Measurements from ENCODE around the gene MT4.
"Not testable (repeated sequence)": the region's sequence is repeated elsewhere in the genome, so short reads cannot be mapped to it uniquely, and the experiment has no call there.

Gene MT4

GRCh38 chr16:56576585-56577299 lies 11.9 kb downstream of the MT4 start:
- Histone ChIP-seq H3K4me1 (ENCODE audit: control insufficient read depth, insufficient read depth, low read length) (no peaks in the 10 kb centered on the region), H3K36me3 (ENCODE audit: control insufficient read depth in 2 of 2, insufficient read depth in 1 of 2, low read length in 2 of 2) (no peaks in the 10 kb centered on the region), H3K4me3 (ENCODE audit: low read depth, low read length) (no peak overlapping the region), H3K27ac (ENCODE audit: extremely low read depth, low read depth, low read length) (no peak overlapping the region), H3K9me3 (ENCODE audit: control insufficient read depth, insufficient read depth, low read depth, low read length) (no peaks in the 10 kb centered on the region)
- ChIA-PET POLR2A (no interaction called here), CTCF (interaction anchor here (0.6 to 3.6 kb wide), 41 partner anchors 9 to 685 kb away, joined by 3 to 66 read pairs (median 4); partner anchors contain the start of genes MT1A, MT2A and MT3)
- TF ChIP-seq, protein P1, sequence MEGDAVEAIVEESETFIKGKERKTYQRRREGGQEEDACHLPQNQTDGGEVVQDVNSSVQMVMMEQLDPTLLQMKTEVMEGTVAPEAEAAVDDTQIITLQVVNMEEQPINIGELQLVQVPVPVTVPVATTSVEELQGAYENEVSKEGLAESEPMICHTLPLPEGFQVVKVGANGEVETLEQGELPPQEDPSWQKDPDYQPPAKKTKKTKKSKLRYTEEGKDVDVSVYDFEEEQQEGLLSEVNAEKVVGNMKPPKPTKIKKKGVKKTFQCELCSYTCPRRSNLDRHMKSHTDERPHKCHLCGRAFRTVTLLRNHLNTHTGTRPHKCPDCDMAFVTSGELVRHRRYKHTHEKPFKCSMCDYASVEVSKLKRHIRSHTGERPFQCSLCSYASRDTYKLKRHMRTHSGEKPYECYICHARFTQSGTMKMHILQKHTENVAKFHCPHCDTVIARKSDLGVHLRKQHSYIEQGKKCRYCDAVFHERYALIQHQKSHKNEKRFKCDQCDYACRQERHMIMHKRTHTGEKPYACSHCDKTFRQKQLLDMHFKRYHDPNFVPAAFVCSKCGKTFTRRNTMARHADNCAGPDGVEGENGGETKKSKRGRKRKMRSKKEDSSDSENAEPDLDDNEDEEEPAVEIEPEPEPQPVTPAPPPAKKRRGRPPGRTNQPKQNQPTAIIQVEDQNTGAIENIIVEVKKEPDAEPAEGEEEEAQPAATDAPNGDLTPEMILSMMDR (tag by site-specific recombination; IDR thresholded peaks at IDR 0.05) = peak; percentile 37; the same call in 1 of the 2 replicates
- TF ChIP-seq KLF9 (tag by site-specific recombination; IDR thresholded peaks at IDR 0.05; ENCODE audit: low read depth) (peak; percentile 71), ZNF654 (tag by site-specific recombination; IDR thresholded peaks at IDR 0.05; ENCODE audit: low read depth) (peak; percentile 64), SP3 (tag by site-specific recombination; IDR thresholded peaks at IDR 0.05) (peak; percentile 27; the same call in 1 of the 2 replicates), KLF1 (tag by site-specific recombination; IDR thresholded peaks at IDR 0.05) (peak; percentile 60), ZNF529 (tag by site-specific recombination; IDR thresholded peaks at IDR 0.05; ENCODE audit: insufficient replicate concordance) (no peak), ZNF791 (tag by site-specific recombination; IDR thresholded peaks at IDR 0.05) (no peak)

GRCh38 chr16:56577300-56577625 lies 12.4 kb downstream of the MT4 start:
- Histone ChIP-seq H3K36me3 (ENCODE audit: control insufficient read depth in 2 of 2, insufficient read depth in 1 of 2, low read length in 2 of 2) (no peaks in the 10 kb centered on the region), H3K4me1 (ENCODE audit: control insufficient read depth, insufficient read depth, low read length) (no peaks in the 10 kb centered on the region), H3K4me3 (ENCODE audit: low read depth, low read length) (no peak overlapping the region), H3K27ac (ENCODE audit: extremely low read depth, low read depth, low read length) (no peak overlapping the region), H3K9me3 (ENCODE audit: control insufficient read depth, insufficient read depth, low read depth, low read length) (no peaks in the 10 kb centered on the region)
- CTCF ChIA-PET = interaction anchor here (0.6 to 3.6 kb wide), 32 partner anchors 9 to 595 kb away, joined by 3 to 66 read pairs (median 4); partner anchors contain the start of genes MT1A and MT2A
- POLR2A ChIA-PET = no interaction called here
- TF ChIP-seq ZNF701 (tag by site-specific recombination; IDR thresholded peaks at IDR 0.05) = no peak
- TF ChIP-seq ZNF311 (tag by site-specific recombination; IDR thresholded peaks at IDR 0.05; ENCODE audit: borderline replicate concordance) = no peak
- TF ChIP-seq ZNF48 (tag by site-specific recombination; IDR thresholded peaks at IDR 0.05) = no peak
- TF ChIP-seq SETDB1 (IDR thresholded peaks at IDR 0.05; ENCODE audit: insufficient read length, low read length) = no peak
- no peak for TF ChIP-seq ZNF341 (tag by site-specific recombination; IDR thresholded peaks at IDR 0.05; ENCODE audit: low read depth)
- no peak for TF ChIP-seq ZNF747 (tag by site-specific recombination; IDR thresholded peaks at IDR 0.05)
- TF ChIP-seq YY1 (tag by site-specific recombination; IDR thresholded peaks at IDR 0.05) = no peak
- TF ChIP-seq ZNF571 (tag by site-specific recombination; IDR thresholded peaks at IDR 0.05) = no peak
- TF ChIP-seq ZNF426 (tag by site-specific recombination; IDR thresholded peaks at IDR 0.05) = no peak
- no peak for TF ChIP-seq ZNF404 (tag by site-specific recombination; IDR thresholded peaks at IDR 0.05)
- no peak for TF ChIP-seq ZNF175 (tag by site-specific recombination; IDR thresholded peaks at IDR 0.05)
- TF ChIP-seq IKZF3 (tag by site-specific recombination; IDR thresholded peaks at IDR 0.05) = no peak
- no peak for TF ChIP-seq ZNF596 (tag by site-specific recombination; IDR thresholded peaks at IDR 0.05)

DNA sequence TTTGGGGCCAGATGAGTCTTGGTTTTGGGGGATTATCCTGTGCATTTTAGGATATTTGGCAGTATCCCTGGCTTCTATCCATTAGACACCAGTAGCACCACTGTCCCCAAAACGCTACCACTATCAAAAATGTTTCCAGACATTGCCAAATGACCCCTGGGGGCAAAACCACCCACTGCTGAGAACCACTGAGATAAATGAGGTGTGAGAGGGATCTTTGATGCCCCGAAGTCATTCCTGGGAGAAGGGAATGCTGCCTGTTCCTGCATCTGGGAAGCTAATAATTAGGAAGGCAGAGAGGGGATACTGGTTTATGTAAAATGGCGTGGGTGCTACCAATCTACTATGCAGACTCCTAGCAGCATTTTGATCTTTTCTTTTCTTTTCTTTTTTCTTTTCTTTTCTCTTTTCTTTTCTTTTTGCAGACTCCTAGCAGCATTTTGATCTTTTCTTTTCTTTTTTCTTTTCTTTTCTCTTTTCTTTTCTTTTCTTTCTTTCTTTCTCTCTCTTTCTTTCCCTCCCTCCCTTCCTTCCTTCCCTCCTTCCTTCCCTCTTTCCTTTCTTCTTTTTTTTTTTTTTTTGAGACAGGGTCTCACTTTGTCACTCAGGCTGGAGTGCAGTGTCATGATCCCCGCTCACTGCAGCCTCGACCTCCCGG lies 15.6 kb downstream of the MT4 start:
- no peak overlapping the region for H3K27ac ChIP-seq (ENCODE audit: extremely low read depth, low read depth, low read length)
- H3K9me3 ChIP-seq (ENCODE audit: control insufficient read depth, insufficient read depth, low read depth, low read length) = no peaks in the 10 kb centered on the region
- H3K4me3 ChIP-seq (ENCODE audit: low read depth, low read length) = no peak overlapping the region
- ChIA-PET POLR2A (no interaction called here), CTCF (interaction anchor here (0.7 to 1.3 kb wide), 2 partner anchors 20 to 27 kb away, joined by 3 read pairs; no protein-coding TSS in a partner anchor)
- no peaks in the 10 kb centered on the region for H3K4me1 ChIP-seq (ENCODE audit: control insufficient read depth, insufficient read depth, low read length)
- TF ChIP-seq ZBTB20 (tag by site-specific recombination; IDR thresholded peaks at IDR 0.05) (no peak), ZNF366 (tag by site-specific recombination; conservative IDR thresholded peaks at IDR 0.05) (peak; percentile 79)
- H3K36me3 ChIP-seq (ENCODE audit: control insufficient read depth in 2 of 2, insufficient read depth in 1 of 2, low read length in 2 of 2) = no peaks in the 10 kb centered on the region

GRCh38 chr16:56582911-56583310 lies 18.0 kb downstream of the MT4 start:
- H3K4me1 ChIP-seq (ENCODE audit: control insufficient read depth, insufficient read depth, low read length); H3K27ac ChIP-seq (ENCODE audit: extremely low read depth, low read depth, low read length); H3K4me3 ChIP-seq (ENCODE audit: low read depth, low read length); H3K9me3 ChIP-seq (ENCODE audit: control insufficient read depth, insufficient read depth, low read depth, low read length); H3K36me3 ChIP-seq (ENCODE audit: control insufficient read depth in 2 of 2, insufficient read depth in 1 of 2, low read length in 2 of 2); POLR2A ChIA-PET: not testable (repeated sequence)
- CTCF ChIA-PET = interaction anchor here (1.2 to 1.6 kb wide), 3 partner anchors 21 to 119 kb away, joined by 3 to 8 read pairs (median 4); no protein-coding TSS in a partner anchor
